CD14-positive monocyte (primary cell): ENCODE results near the gene APBA2. TPM values are rescaled to one million over a fixed set of nuclear protein-coding genes. Genes with fewer than 3 reads are reported as not detected.

Experiments
- DNase-seq, 3 donors: peaks; one replicate each; pipeline ENCODE4 v3.0.0-alpha.2; 2011 to 2022
- H2AFZ ChIP-seq: 2 replicates; pipeline ENCODE4 v1.6.0; 2012; ENCODE audit warnings: mild to moderate bottlenecking, low read depth, low read length, inconsistent platforms; ENCODE audit not compliant: insufficient read depth, poor library complexity, severe bottlenecking
- H3K27ac ChIP-seq, 2 donors: 1 replicate in 1 of 2; 2 replicates in 1 of 2; pipeline ENCODE4 v1.5.1; 2012 to 2013; ENCODE audit warnings: low read length in 2 of 2, control low read depth in 1 of 2, inconsistent platforms in 1 of 2, low read depth in 1 of 2, mild to moderate bottlenecking in 1 of 2
- H3K27me3 ChIP-seq, 2 donors: one replicate each; pipeline versions ENCODE4 v1.6.0 to v1.6.1; 2011 to 2013; ENCODE audit warnings: low read length in 2 of 2; ENCODE audit not compliant: control insufficient read depth in 2 of 2, insufficient read depth in 2 of 2
- H3K36me3 ChIP-seq, 2 donors: replicated peaks in 1 of 2; 1 replicate in 1 of 2; 2 replicates in 1 of 2; pipeline versions ENCODE4 v1.5.1 to v1.6.1; 2012 to 2013; ENCODE audit warnings: low read length in 2 of 2, control low read depth in 1 of 2, inconsistent platforms in 1 of 2, mild to moderate bottlenecking in 1 of 2; ENCODE audit not compliant: insufficient read depth in 2 of 2, control insufficient read depth in 1 of 2
- H3K4me1 ChIP-seq, 2 donors: 1 replicate in 1 of 2; 2 replicates in 1 of 2; pipeline versions ENCODE4 v1.5.1 to v1.6.1; 2012 to 2013; ENCODE audit warnings: low read length in 2 of 2, control low read depth in 1 of 2, inconsistent platforms in 1 of 2, mild to moderate bottlenecking in 1 of 2, moderate library complexity in 1 of 2; ENCODE audit not compliant: insufficient read depth in 2 of 2, control insufficient read depth in 1 of 2
- H3K4me2 ChIP-seq: replicated peaks from 2 replicates; pipeline ENCODE3; 2012; ENCODE audit warnings: low read length, moderate library complexity, mild to moderate bottlenecking; ENCODE audit not compliant: poor library complexity, severe bottlenecking; ENCODE audit errors: extremely low read depth
- H3K4me3 ChIP-seq, 3 experiments: fragments of 200-600 bp in 1 of 3; sonication (generic) in 1 of 3; replicated peaks in 1 of 3; 1 replicate in 2 of 3; 2 replicates in 1 of 3; pipeline ENCODE4 v1.5.1; 2011 to 2013; ENCODE audit warnings: low read length in 3 of 3, mild to moderate bottlenecking in 3 of 3, control low read depth in 2 of 3, low read depth in 2 of 3, inconsistent platforms in 1 of 3, moderate library complexity in 1 of 3
- H3K79me2 ChIP-seq: 2 replicates; pipeline ENCODE4 v1.6.0; 2012; ENCODE audit warnings: mild to moderate bottlenecking, control low read depth, inconsistent platforms, low read length, moderate library complexity; ENCODE audit not compliant: insufficient read depth
- H3K9ac ChIP-seq: 2 replicates; pipeline ENCODE4 v1.6.0; 2017; ENCODE audit warnings: low read length, mild to moderate bottlenecking; ENCODE audit not compliant: insufficient read depth, poor library complexity, severe bottlenecking
- H3K9me3 ChIP-seq, 2 donors: replicated peaks in 1 of 2; 1 replicate in 1 of 2; 2 replicates in 1 of 2; pipeline versions ENCODE4 v1.5.1 to v1.6.1; 2012 to 2013; ENCODE audit warnings: low read length in 2 of 2, control low read depth in 1 of 2; ENCODE audit not compliant: control insufficient read depth in 1 of 2, insufficient read depth in 1 of 2
- H4K20me1 ChIP-seq: 2 replicates; pipeline ENCODE4 v1.6.0; 2012; ENCODE audit warnings: mild to moderate bottlenecking, low read length, control low read depth, moderate library complexity; ENCODE audit not compliant: insufficient read depth
- H3K27ac Mint-ChIP-seq, 7 donors: one replicate each; pipeline ENCODE4 v1.8.0; 2020; ENCODE audit warnings: mild to moderate bottlenecking in 7 of 7, mixed read lengths in 7 of 7, moderate library complexity in 6 of 7, inconsistent platforms in 2 of 7
- H3K27me3 Mint-ChIP-seq, 3 donors: one replicate each; pipeline ENCODE4 v1.8.0; 2021 to 2022; ENCODE audit warnings: low read depth in 3 of 3, mild to moderate bottlenecking in 3 of 3, mixed read lengths in 3 of 3, moderate library complexity in 3 of 3, inconsistent platforms in 1 of 3
- H3K36me3 Mint-ChIP-seq, 2 donors: one replicate each; pipeline ENCODE4 v1.8.0; 2020; ENCODE audit warnings: mixed read lengths in 2 of 2, inconsistent platforms in 1 of 2, mild to moderate bottlenecking in 1 of 2
- H3K4me1 Mint-ChIP-seq: one replicate; pipeline ENCODE4 v1.8.0; 2020; ENCODE audit warnings: mild to moderate bottlenecking, mixed read lengths
- H3K4me3 Mint-ChIP-seq, 2 donors: one replicate each; pipeline ENCODE4 v1.8.0; 2020; ENCODE audit warnings: mild to moderate bottlenecking in 2 of 2, mixed read lengths in 2 of 2, moderate library complexity in 1 of 2
- H3K9me3 Mint-ChIP-seq, 7 donors: one replicate each; pipeline ENCODE4 v1.8.0; 2020 to 2022; ENCODE audit warnings: mixed read lengths in 7 of 7, mild to moderate bottlenecking in 6 of 7, moderate library complexity in 6 of 7, inconsistent platforms in 2 of 7
- WGBS: methylation state at CpG from one replicate; pipeline ENCODE4 v1.1.5; 2013; ENCODE audit warnings: missing lambda C conversion rate; ENCODE audit not compliant: insufficient coverage; 5-methylcytosine and 5-hydroxymethylcytosine counted together
- intact Hi-C, 2 donors: fragments of 100-400 bp; cut with micrococcal nuclease; formaldehyde crosslinking; loops; one replicate each; pipeline versions ENCODE4 v1.15.0 to v1.15.1; 2023
- polyA plus RNA-seq, 3 donors: library from polyadenylated mRNA; depleted of rRNA in 1 of 3; unstranded in 2 of 3; stranded (reverse) in 1 of 3; fragments of 300-500 nt in 2 of 3; fragments of >200 nt in 1 of 3; fragmentation: Illumina TruSeq in 2 of 3; gene quantifications; 1 replicate in 2 of 3; 2 replicates in 1 of 3; pipeline ENCODE4 v1.2.3, GENCODE V29; 2012 to 2021
- TF ChIP-seq, protein P1 (sequence below): fragments of 200-600 bp; IDR thresholded peaks from one replicate; pipeline ENCODE4 v1.8.0; 2022; ENCODE audit warnings: antibody characterized with exemption, mild to moderate bottlenecking

Gene APBA2
- polyA plus RNA-seq, 3 donors: 0.30 TPM; not detected in 2

DNA sequence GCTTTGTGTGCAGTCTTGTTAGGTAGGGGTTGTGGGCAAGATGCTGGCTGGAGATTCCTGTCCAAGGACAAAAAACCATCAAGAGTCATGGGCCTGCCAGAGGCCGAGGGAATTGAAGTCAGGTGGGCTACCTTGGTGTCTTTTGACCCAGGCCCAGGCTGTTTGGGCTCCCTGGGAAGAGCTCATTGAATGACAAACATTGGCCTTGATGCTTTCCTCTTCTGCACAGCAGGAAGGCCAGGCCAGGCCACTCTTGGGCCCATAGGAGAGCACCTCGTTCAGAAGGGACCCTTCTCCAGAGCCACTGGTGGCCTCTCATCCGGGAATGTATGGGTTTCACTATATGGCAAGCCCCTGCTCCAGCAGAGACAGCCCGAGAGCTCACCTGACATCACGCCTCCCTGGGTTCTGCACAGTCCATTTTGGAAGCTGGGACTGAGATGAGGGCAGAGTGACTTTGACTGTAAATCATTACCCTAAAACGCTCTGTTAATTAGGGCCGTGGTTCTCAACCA, 214.8 kb downstream of the APBA2 start:
- H4K20me1 ChIP-seq: no peaks in the 10 kb centered on the region
- TF ChIP-seq, protein P1, sequence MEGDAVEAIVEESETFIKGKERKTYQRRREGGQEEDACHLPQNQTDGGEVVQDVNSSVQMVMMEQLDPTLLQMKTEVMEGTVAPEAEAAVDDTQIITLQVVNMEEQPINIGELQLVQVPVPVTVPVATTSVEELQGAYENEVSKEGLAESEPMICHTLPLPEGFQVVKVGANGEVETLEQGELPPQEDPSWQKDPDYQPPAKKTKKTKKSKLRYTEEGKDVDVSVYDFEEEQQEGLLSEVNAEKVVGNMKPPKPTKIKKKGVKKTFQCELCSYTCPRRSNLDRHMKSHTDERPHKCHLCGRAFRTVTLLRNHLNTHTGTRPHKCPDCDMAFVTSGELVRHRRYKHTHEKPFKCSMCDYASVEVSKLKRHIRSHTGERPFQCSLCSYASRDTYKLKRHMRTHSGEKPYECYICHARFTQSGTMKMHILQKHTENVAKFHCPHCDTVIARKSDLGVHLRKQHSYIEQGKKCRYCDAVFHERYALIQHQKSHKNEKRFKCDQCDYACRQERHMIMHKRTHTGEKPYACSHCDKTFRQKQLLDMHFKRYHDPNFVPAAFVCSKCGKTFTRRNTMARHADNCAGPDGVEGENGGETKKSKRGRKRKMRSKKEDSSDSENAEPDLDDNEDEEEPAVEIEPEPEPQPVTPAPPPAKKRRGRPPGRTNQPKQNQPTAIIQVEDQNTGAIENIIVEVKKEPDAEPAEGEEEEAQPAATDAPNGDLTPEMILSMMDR: no peak
- intact Hi-C loops: no loop called here
- no peak overlapping the region for H3K27ac ChIP-seq
- Mint-ChIP-seq H3K4me1 (peaks cover 1% of the 10 kb centered on the region), H3K4me3 (no peak overlapping the region), H3K27me3 (peaks cover 5 to 8% (median 7%) of the 10 kb centered on the region in 3 donors), H3K27ac (peak overlapping the region in 1 of 7 donors; percentile 41), H3K36me3 (no peaks in the 10 kb centered on the region), H3K9me3 (peaks cover 0 to 2% (median 0%) of the 10 kb centered on the region in 7 donors)
- DNase-seq: no peak
- no peaks in the 10 kb centered on the region for H3K36me3 ChIP-seq
- H3K4me2 ChIP-seq: no peak overlapping the region
- no peaks in the 10 kb centered on the region for H3K79me2 ChIP-seq
- no peak overlapping the region for H3K4me3 ChIP-seq
- H3K9me3 ChIP-seq: no peaks in the 10 kb centered on the region
- H3K27me3 ChIP-seq: no peaks in the 10 kb centered on the region
- peaks cover 3 to 6% of the 10 kb centered on the region in 2 donors for H3K4me1 ChIP-seq
- H3K9ac ChIP-seq: no peak overlapping the region
- H2AFZ ChIP-seq: no peak overlapping the region
- 83% methylated on average over 5 of the region's 7 CpGs for WGBS

DNA sequence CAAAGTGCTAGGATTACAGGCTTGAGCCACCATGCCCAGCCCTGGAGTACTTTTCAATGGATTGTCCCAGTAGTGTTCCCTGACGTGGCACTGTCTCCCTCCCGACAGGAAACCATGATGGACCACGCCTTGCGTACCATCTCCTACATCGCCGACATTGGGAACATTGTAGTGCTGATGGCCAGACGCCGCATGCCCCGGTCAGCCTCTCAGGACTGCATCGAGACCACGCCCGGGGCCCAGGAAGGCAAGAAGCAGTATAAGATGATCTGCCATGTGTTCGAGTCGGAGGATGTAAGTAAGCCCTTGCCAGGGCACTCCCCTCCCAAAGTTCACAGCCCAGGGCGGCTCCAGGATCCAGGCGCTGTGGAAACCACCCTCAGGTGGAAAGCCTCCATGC, 215.7 kb downstream of the APBA2 start:
- no peaks in the 10 kb centered on the region for H4K20me1 ChIP-seq
- no peak overlapping the region for H3K27ac ChIP-seq
- Mint-ChIP-seq H3K27me3 (peaks cover 7% of the 10 kb centered on the region in 3 donors), H3K27ac (no peak overlapping the region), H3K9me3 (peaks cover 0 to 2% (median 0%) of the 10 kb centered on the region in 7 donors), H3K4me3 (no peak overlapping the region), H3K36me3 (no peaks in the 10 kb centered on the region), H3K4me1 (peaks cover 1% of the 10 kb centered on the region)
- DNase-seq: no peak
- H3K27me3 ChIP-seq: no peaks in the 10 kb centered on the region
- H3K4me3 ChIP-seq: no peak overlapping the region
- TF ChIP-seq, protein P1: no peak
- no peak overlapping the region for H2AFZ ChIP-seq
- no peak overlapping the region for H3K9ac ChIP-seq
- H3K79me2 ChIP-seq: no peaks in the 10 kb centered on the region
- intact Hi-C loops: no loop called here
- H3K4me2 ChIP-seq: no peak overlapping the region
- no peaks in the 10 kb centered on the region for H3K36me3 ChIP-seq
- no peaks in the 10 kb centered on the region for H3K9me3 ChIP-seq
- H3K4me1 ChIP-seq: peaks cover 3 to 6% of the 10 kb centered on the region in 2 donors
- 97% methylated on average over 13 of the region's 16 CpGs for WGBS
